Mucosa of descending colon (tissue), 3 donors: Measurements from ENCODE around the gene DTNA. TPM values are rescaled to one million over a fixed set of nuclear protein-coding genes. Genes with fewer than 3 reads are reported as not detected.

Experiments used
- ATAC-seq: fragments of 200-7000 bp; cut with Tn5 transposase; one replicate; pipeline ENCODE4 v1.9.1; 2020; ENCODE audit warnings: mild to moderate bottlenecking, moderate library complexity
- DNase-seq, 3 donors: peaks; one replicate each; pipeline ENCODE4 v3.0.0-alpha.2; 2020
- H3K36me3 ChIP-seq: fragments of 200-600 bp; one replicate; pipeline ENCODE4 v1.8.0; 2021; ENCODE audit warnings: low read depth, mild to moderate bottlenecking
- H3K4me1 ChIP-seq: fragments of 200-600 bp; one replicate; pipeline ENCODE4 v1.8.0; 2021; ENCODE audit warnings: low read depth, mild to moderate bottlenecking
- H3K4me3 ChIP-seq: fragments of 200-600 bp; one replicate; pipeline ENCODE4 v1.8.0; 2021; ENCODE audit warnings: mild to moderate bottlenecking
- H3K9me3 ChIP-seq: fragments of 200-600 bp; one replicate; pipeline ENCODE4 v1.8.0; 2021; ENCODE audit warnings: mild to moderate bottlenecking
- CTCF ChIP-seq: fragments of 200-600 bp; IDR thresholded peaks from one replicate; pipeline ENCODE4 v1.8.0; 2022; ENCODE audit warnings: antibody characterized with exemption, mild to moderate bottlenecking
- intact Hi-C, 2 donors: fragments of 100-400 bp; cut with DNase I in 1 of 2; cut with micrococcal nuclease in 1 of 2; formaldehyde crosslinking; loops; one replicate each; pipeline versions ENCODE4 v1.11.0 to v1.11.1; 2022; cut with DNase I, micrococcal nuclease
- total RNA-seq, 3 donors: library from RNA; stranded (reverse); fragmentation: NEBNext Ultra II Directional in 2 of 3; extraction: Animal tissue kit (Norgen Biotek cat#: 25700) in 2 of 3; gene quantifications; one replicate each; pipeline versions ENCODE4 v1.2.1 to v1.2.4, GENCODE V29; 2021 to 2023
- donor health status: DM: no; HTN: no; CAD: no; lungs with moderate emphysema.
- donor health status: DM: no; HTN: no; CAD: no.
- donor health status: DM: no; HTN: yes; CAD: no.

DTNA gene
- total RNA-seq, 3 donors from 2014 or later: 2.8 to 23.5 (median 7.4) TPM

GRCh38 chr18:34848156-34848555 lies 138.1 kb downstream of the DTNA start:
- Histone ChIP-seq H3K9me3 (no peaks in the 10 kb centered on the region), H3K4me3 (no peak overlapping the region), H3K36me3 (no peaks in the 10 kb centered on the region), H3K4me1 (no peaks in the 10 kb centered on the region)
- no peak for DNase-seq
- intact Hi-C loops: no loop called here
- no peak for ATAC-seq
- TF ChIP-seq CTCF: no peak

GRCh38 chr18:34848695-34849094 lies 138.6 kb downstream of the DTNA start:
- Histone ChIP-seq H3K9me3 (no peaks in the 10 kb centered on the region), H3K36me3 (no peaks in the 10 kb centered on the region), H3K4me1 (no peaks in the 10 kb centered on the region), H3K4me3 (no peak overlapping the region)
- no peak for TF ChIP-seq CTCF
- intact Hi-C loops: no loop called here
- ATAC-seq (no peak), DNase-seq (no peak)

GRCh38 chr18:34857320-34857719 lies 147.2 kb downstream of the DTNA start:
- TF ChIP-seq CTCF: no peak
- ATAC-seq: no peak
- no peak for DNase-seq
- H3K4me1 ChIP-seq: no peaks in the 10 kb centered on the region
- no peaks in the 10 kb centered on the region for H3K36me3 ChIP-seq
- H3K9me3 ChIP-seq: no peaks in the 10 kb centered on the region
- H3K4me3 ChIP-seq: no peak overlapping the region
- intact Hi-C loops: no loop called here

- Histone ChIP-seq H3K4me3 (no peak overlapping the region), H3K4me1 (no peaks in the 10 kb centered on the region), H3K36me3 (no peaks in the 10 kb centered on the region), H3K9me3 (no peaks in the 10 kb centered on the region)
- no peak for ATAC-seq
- no peak for DNase-seq
- intact Hi-C loops: no loop called here
- no peak for TF ChIP-seq CTCF
Observed at GRCh38 chr18:34858188-34858587, 148.1 kb downstream of the DTNA start.

- intact Hi-C loops: no loop called here
- Histone ChIP-seq H3K36me3 (no peaks in the 10 kb centered on the region), H3K9me3 (no peaks in the 10 kb centered on the region), H3K4me3 (no peak overlapping the region), H3K4me1 (no peaks in the 10 kb centered on the region)
- DNase-seq (no peak), ATAC-seq (no peak)
- no peak for TF ChIP-seq CTCF
Observed at GRCh38 chr18:34859496-34859895, 149.4 kb downstream of the DTNA start.

GRCh38 chr18:34862561-34862960 lies 152.5 kb downstream of the DTNA start:
- Histone ChIP-seq H3K4me1 (no peaks in the 10 kb centered on the region), H3K9me3 (no peaks in the 10 kb centered on the region), H3K36me3 (no peaks in the 10 kb centered on the region), H3K4me3 (no peak overlapping the region)
- intact Hi-C loops: no loop called here
- ATAC-seq: no peak
- no peak for DNase-seq
- no peak for TF ChIP-seq CTCF
